ENCODE data around the gene CHST11. TPM values are rescaled to one million over a fixed set of nuclear protein-coding genes. Genes with fewer than 3 reads are reported as not detected.

The CHST11 gene
- total and polyA plus RNA-seq, 2 of the 4 experiments (the other 2 are of a cell fraction), result 1.4 to 2.7 TPM

DNA sequence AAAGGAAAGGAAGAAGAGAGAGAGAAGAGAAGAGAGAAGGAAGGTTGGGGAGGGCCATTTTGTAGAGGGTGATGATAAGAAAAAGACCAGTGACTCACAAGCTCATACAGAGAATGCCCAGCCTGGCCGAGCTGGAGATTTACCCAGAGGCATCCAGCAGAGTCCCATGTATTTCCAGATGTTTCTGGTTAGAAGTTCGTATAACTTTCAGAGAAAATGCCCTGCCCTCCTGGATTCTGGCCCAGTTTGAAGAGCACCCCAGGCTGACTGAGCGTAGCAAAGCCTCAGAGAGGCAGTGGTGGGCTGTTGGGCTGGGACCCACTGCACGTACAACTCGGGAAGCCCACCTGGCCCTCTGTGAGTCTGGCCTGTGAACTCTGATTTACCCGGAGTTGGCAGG, 279.6 kb downstream of the CHST11 start:
- Histone ChIP-seq H4K8ac (ENCODE audit: low read depth in 2 of 2, low read length in 2 of 2) (no peak overlapping the region), H4K91ac (ENCODE audit: insufficient read depth, low read depth, low read length) (no peak overlapping the region), H3K4me2 (ENCODE audit: low read depth, low read length) (no peak overlapping the region), H3K27ac (ENCODE audit: insufficient read depth, low read length) (no peak overlapping the region), H2AFZ (replicated peaks; ENCODE audit: low read length, poor library complexity) (no peak overlapping the region), H3K9me1 (ENCODE audit: insufficient read depth, low read length) (peaks cover 3% of the 10 kb centered on the region; the same call in 1 of the 2 replicates), H4K5ac (ENCODE audit: low read depth, low read length) (no peak overlapping the region), H3K9me3 (ENCODE audit: control insufficient read depth, insufficient read depth, low read length) (no peaks in the 10 kb centered on the region), H3K4me3 (ENCODE audit: insufficient read depth, low read depth, low read length) (no peak overlapping the region), H3K14ac (replicated peaks; ENCODE audit: low read depth, low read length) (no peak overlapping the region), H3K79me1 (ENCODE audit: low read depth in 1 of 2, low read length in 2 of 2) (no peaks in the 10 kb centered on the region), H2BK120ac (ENCODE audit: low read depth, low read length) (no peak overlapping the region), H3K23ac (ENCODE audit: low read depth, low read length) (no peak overlapping the region), H2BK20ac (ENCODE audit: low read depth, low read length) (no peak overlapping the region), H2AK5ac (ENCODE audit: low read depth, low read length) (no peak overlapping the region), H2AK9ac (replicated peaks; ENCODE audit: low read depth, low read length, poor library complexity) (no peak overlapping the region), H4K20me1 (ENCODE audit: insufficient read depth, low read length) (no peaks in the 10 kb centered on the region), H3K36me3 (ENCODE audit: control insufficient read depth, insufficient read depth, low read length) (no peaks in the 10 kb centered on the region), H3K4me1 (ENCODE audit: control insufficient read depth, insufficient read depth, low read length) (no peaks in the 10 kb centered on the region; the same call in 1 of the 2 replicates), H3K18ac (ENCODE audit: low read depth, low read length) (no peak overlapping the region), H3K9ac (ENCODE audit: low read depth, low read length) (no peak overlapping the region), H3K4ac (ENCODE audit: low read depth, low read length) (no peak overlapping the region), H3K27me3 (ENCODE audit: control insufficient read depth, insufficient read depth, low read length) (peaks cover 17% of the 10 kb centered on the region), H3K56ac (ENCODE audit: extremely low read depth, insufficient read depth, low read length) (no peak overlapping the region), H2BK15ac (ENCODE audit: low read depth, low read length) (no peak overlapping the region), H2BK5ac (ENCODE audit: low read depth, low read length, poor library complexity, severe bottlenecking) (no peak overlapping the region)
- intact Hi-C loops (cut with micrococcal nuclease), result no loop called here
- ATAC-seq (ENCODE audit: low read depth) (peak; percentile 76), DNase-seq (peak; percentile 53)
- in situ Hi-C loops (cut with MboI; ENCODE audit: low sequenced_read_pairs), result no loop called here
- BruUV-seq (replicated peaks), result no TSS peak
- CTCF ChIA-PET, result no interaction called here
- POLR2A ChIA-PET (ENCODE audit: unreplicated experiment), result interaction anchor here (0.7 kb wide), 1 partner anchor 297 kb away, joined by 3 read pairs; no protein-coding TSS in a partner anchor
- no peak for TF ChIP-seq CTCF (conservative IDR thresholded peaks at IDR 0.05; ENCODE audit: low read depth, low read length)
- no peak for TF ChIP-seq USF2 (IDR thresholded peaks at IDR 0.05; ENCODE audit: low read depth, low read length)
- TF ChIP-seq MXI1 (IDR thresholded peaks at IDR 0.05; ENCODE audit: borderline replicate concordance, low read depth, low read length), result no peak
- no peak for TF ChIP-seq ELK1 (IDR thresholded peaks at IDR 0.05; ENCODE audit: borderline replicate concordance, low read depth, low read length)
- no peak for TF ChIP-seq NFE2L2 (IDR thresholded peaks at IDR 0.05; ENCODE audit: low read depth, low read length)
- TF ChIP-seq RCOR1 (IDR thresholded peaks at IDR 0.05; ENCODE audit: insufficient replicate concordance, low read length), result no peak
- no peak for TF ChIP-seq CHD1 (IDR thresholded peaks at IDR 0.05; ENCODE audit: low read depth, low read length)
- no peak for TF ChIP-seq CEBPB (IDR thresholded peaks at IDR 0.05; ENCODE audit: low read depth, low read length)
- TF ChIP-seq MAZ (IDR thresholded peaks at IDR 0.05; ENCODE audit: borderline replicate concordance, low read depth, low read length), result no peak
- TF ChIP-seq RAD21 (IDR thresholded peaks at IDR 0.05; ENCODE audit: low read length), result no peak
- no peak for TF ChIP-seq RFX5 (IDR thresholded peaks at IDR 0.05; ENCODE audit: low read depth, low read length)
- no peak for TF ChIP-seq POLR2A (IDR thresholded peaks at IDR 0.05; ENCODE audit: low read depth, low read length)
- TF ChIP-seq FOS (IDR thresholded peaks at IDR 0.05; ENCODE audit: low read depth, low read length), result no peak
- TF ChIP-seq BHLHE40 (IDR thresholded peaks at IDR 0.05; ENCODE audit: low read depth, low read length), result no peak
- TF ChIP-seq MAFK (IDR thresholded peaks at IDR 0.05; ENCODE audit: low read depth, low read length), result no peak
- no peak for TF ChIP-seq SMC3 (IDR thresholded peaks at IDR 0.05; ENCODE audit: low read depth, low read length)
- WGBS, 2 experiments (ENCODE audit: extremely low coverage in 2 of 2, insufficient read length in 1 of 2), result 20% methylated on average over 2 of the region's 6 CpGs; no CpG with 5 or more reads in 1 of the 2 experiments
- dilution Hi-C loops (cut with HindIII; ENCODE audit: low sequenced_read_pairs, unreplicated experiment), result no loop called here
